Vagina (tissue), 2 donors: ENCODE results near the gene PHLPP1. TPM values are rescaled to one million over a fixed set of nuclear protein-coding genes. Genes with fewer than 3 reads are reported as not detected.

Experiments
- DNase-seq, 2 donors: peaks; one replicate each; pipeline ENCODE4 v3.0.0-alpha.2; 2017; ENCODE audit errors: extremely low spot score in 2 of 2
- H3K27ac ChIP-seq: fragments of 200-600 bp; sonication (generic); one replicate; pipeline ENCODE4 v1.5.1; 2019
- H3K27me3 ChIP-seq: fragments of 200-600 bp; sonication (generic); one replicate; pipeline ENCODE4 v1.5.1; 2019
- H3K36me3 ChIP-seq, 2 donors: fragments of 200-600 bp; sonication (generic); one replicate each; pipeline ENCODE4 v1.5.1; 2017 to 2019
- H3K4me1 ChIP-seq: fragments of 200-600 bp; sonication (generic); one replicate; pipeline ENCODE4 v1.5.1; 2019
- H3K4me3 ChIP-seq, 2 donors: fragments of 200-600 bp; sonication (generic); 1 replicate in 1 of 2; 2 replicates in 1 of 2; pipeline ENCODE4 v1.5.1; 2016 to 2019
- H3K9me3 ChIP-seq: fragments of 200-600 bp; sonication (generic); one replicate; pipeline ENCODE4 v1.5.1; 2019
- POLR2A ChIP-seq, 2 donors: fragments of 450-650 bp; IDR thresholded peaks; one replicate each; pipeline ENCODE4 v1.6.1; 2017; ENCODE audit warnings: antibody characterized with exemption in 2 of 2, mild to moderate bottlenecking in 2 of 2, moderate library complexity in 2 of 2
- POLR2AphosphoS5 ChIP-seq, 2 donors: sonication (generic); formaldehyde crosslinking; IDR thresholded peaks; one replicate each; pipeline ENCODE4 v1.9.0; 2017; ENCODE audit warnings: antibody characterized with exemption in 2 of 2, mild to moderate bottlenecking in 2 of 2, low read depth in 1 of 2; ENCODE audit not compliant: insufficient read depth in 1 of 2
- intact Hi-C: fragments of 100-400 bp; cut with DNase I; formaldehyde crosslinking; loops from one replicate; pipeline ENCODE4 v1.15.1; 2023
- total RNA-seq: library from RNA; depleted of rRNA; stranded (reverse); fragments of >200 nt; gene quantifications from one replicate; pipeline ENCODE4 v1.2.3, GENCODE V29; 2016
- TF ChIP-seq, protein P1 (sequence below), 3 experiments: fragments of 450-650 bp in 2 of 3; fragments of 200-600 bp in 1 of 3; sonication (generic) in 1 of 3; IDR thresholded peaks; one replicate each; pipeline ENCODE4 v1.5.1; 2017 to 2019; ENCODE audit warnings: antibody characterized with exemption in 3 of 3, mild to moderate bottlenecking in 2 of 3, moderate library complexity in 2 of 3

Gene PHLPP1
- total RNA-seq, 1 donor from 2014 or later = 20.6 TPM

DNA sequence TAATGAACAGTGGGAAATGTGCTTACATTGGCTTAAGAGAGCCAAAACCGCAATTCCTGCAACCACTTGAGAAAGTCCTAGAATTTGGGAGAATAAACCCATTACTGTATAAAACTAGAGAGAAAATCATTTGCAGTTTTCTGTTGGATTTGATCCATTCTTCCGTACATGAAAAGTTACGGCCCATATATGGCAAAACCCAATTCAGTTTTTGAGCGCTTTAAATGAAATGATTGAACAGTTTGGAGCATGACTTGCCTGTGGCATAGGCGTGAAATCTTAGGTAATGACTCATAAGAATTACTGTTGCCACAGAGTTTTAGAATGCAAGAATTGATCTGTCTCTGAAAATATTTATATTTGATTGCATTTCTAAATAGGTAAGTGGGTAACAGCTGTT is 52.0 kb downstream of the PHLPP1 start:
- no peak for DNase-seq
- intact Hi-C loops = no loop called here
- no peaks in the 10 kb centered on the region for H3K27me3 ChIP-seq
- TF ChIP-seq POLR2AphosphoS5 (IDR thresholded peaks at IDR 0.05; ENCODE audit: insufficient read depth in 1 of 2, low read depth in 1 of 2) (no peak), POLR2A (IDR thresholded peaks at IDR 0.05) (no peak)
- TF ChIP-seq, protein P1, sequence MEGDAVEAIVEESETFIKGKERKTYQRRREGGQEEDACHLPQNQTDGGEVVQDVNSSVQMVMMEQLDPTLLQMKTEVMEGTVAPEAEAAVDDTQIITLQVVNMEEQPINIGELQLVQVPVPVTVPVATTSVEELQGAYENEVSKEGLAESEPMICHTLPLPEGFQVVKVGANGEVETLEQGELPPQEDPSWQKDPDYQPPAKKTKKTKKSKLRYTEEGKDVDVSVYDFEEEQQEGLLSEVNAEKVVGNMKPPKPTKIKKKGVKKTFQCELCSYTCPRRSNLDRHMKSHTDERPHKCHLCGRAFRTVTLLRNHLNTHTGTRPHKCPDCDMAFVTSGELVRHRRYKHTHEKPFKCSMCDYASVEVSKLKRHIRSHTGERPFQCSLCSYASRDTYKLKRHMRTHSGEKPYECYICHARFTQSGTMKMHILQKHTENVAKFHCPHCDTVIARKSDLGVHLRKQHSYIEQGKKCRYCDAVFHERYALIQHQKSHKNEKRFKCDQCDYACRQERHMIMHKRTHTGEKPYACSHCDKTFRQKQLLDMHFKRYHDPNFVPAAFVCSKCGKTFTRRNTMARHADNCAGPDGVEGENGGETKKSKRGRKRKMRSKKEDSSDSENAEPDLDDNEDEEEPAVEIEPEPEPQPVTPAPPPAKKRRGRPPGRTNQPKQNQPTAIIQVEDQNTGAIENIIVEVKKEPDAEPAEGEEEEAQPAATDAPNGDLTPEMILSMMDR (IDR thresholded peaks at IDR 0.05) = no peak
- H3K36me3 ChIP-seq = no peaks in the 10 kb centered on the region
- H3K27ac ChIP-seq = peak overlapping the region; percentile 4
- peaks cover 35% of the 10 kb centered on the region for H3K4me1 ChIP-seq
- no peak overlapping the region for H3K4me3 ChIP-seq
- no peaks in the 10 kb centered on the region for H3K9me3 ChIP-seq

DNA sequence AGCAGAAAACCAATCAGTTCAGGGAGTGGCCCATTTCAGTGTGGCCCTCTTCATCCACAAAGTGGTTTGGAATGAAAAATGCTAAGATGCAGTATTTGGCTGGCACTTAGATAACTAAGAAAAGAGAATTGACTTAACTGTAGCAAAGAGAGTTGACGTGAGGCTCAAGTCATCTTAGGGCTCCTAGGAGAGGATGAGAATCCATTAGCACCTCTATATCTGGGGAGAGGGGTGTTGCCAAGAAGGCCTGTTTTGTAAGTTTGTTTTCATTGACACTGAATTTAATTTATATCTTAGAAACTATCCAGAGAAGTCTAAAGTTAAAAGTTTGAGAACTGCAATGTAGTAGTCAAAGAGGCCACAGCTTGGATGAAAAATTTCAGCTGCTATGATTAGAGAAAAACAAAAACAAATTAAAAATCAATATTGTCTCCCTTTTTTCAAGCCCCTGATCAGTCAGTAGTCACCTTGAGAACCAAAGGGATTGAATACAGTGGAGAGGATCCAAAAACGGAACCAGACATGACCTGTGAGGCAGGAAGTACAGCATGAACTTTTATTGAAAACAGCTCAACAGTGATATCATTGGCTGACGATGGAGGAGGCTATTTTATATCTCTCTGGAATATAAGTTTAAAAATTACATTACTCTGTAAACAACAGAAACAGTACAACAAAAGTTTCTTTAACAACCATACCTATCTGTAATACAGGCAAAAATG is 52.7 kb downstream of the PHLPP1 start:
- no peaks in the 10 kb centered on the region for H3K9me3 ChIP-seq
- TF ChIP-seq POLR2A (IDR thresholded peaks at IDR 0.05) (no peak), POLR2AphosphoS5 (IDR thresholded peaks at IDR 0.05; ENCODE audit: insufficient read depth in 1 of 2, low read depth in 1 of 2) (no peak)
- TF ChIP-seq, protein P1 (IDR thresholded peaks at IDR 0.05) = no peak
- no peaks in the 10 kb centered on the region for H3K27me3 ChIP-seq
- H3K4me1 ChIP-seq = peaks cover 35% of the 10 kb centered on the region
- intact Hi-C loops = no loop called here
- H3K36me3 ChIP-seq = no peaks in the 10 kb centered on the region
- no peak for DNase-seq
- H3K4me3 ChIP-seq = no peak overlapping the region
- H3K27ac ChIP-seq = peak overlapping the region; percentile 4

DNA sequence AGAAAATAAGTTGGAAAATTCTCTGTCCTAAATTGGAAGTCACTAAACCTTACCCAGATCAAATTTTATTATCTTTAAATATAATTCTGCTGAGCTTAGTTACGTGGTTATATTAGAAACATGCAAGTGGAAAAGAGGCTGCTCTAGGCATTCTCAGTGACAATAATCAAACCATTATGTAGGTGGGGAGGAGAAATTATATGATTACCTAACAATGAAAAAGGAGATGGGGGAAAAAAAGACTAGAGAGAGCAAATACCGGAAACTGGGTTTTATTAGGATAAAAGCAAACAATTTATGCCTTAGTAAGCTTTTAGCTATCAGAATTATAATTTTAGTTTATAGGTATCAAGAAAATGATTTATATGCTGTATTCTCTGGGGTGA is 53.2 kb downstream of the PHLPP1 start:
- Histone ChIP-seq H3K27ac (peak overlapping the region; percentile 4), H3K36me3 (no peaks in the 10 kb centered on the region)
- intact Hi-C loops = no loop called here

DNA sequence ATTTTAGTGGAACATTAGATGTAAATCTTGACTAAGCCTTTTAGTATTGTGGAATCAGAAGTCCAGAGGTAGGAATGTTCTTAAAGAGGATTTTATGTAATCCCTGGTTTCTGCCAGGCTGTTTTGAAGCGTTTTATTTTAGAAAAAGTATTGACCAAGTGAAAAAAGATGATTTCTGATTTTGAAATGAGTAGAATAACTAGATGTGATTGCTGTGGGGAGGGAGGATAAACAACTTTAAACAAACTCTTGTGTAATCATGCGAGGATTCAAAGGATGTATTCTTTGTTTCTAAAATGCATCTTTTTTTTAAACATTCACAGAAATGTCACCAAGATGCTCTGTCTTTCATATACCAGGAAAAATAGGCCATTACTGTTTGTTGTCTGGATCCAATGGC is 53.9 kb downstream of the PHLPP1 start:
- intact Hi-C loops = no loop called here
- Histone ChIP-seq H3K9me3 (no peaks in the 10 kb centered on the region), H3K4me3 (no peak overlapping the region), H3K4me1 (peaks cover 35% of the 10 kb centered on the region), H3K36me3 (no peaks in the 10 kb centered on the region), H3K27me3 (no peaks in the 10 kb centered on the region), H3K27ac (no peak overlapping the region)
- TF ChIP-seq, protein P1 (IDR thresholded peaks at IDR 0.05) = no peak
- TF ChIP-seq POLR2A (IDR thresholded peaks at IDR 0.05) = no peak
- no peak for TF ChIP-seq POLR2AphosphoS5 (IDR thresholded peaks at IDR 0.05; ENCODE audit: insufficient read depth in 1 of 2, low read depth in 1 of 2)
- no peak for DNase-seq

More for the DNA sequence above, 53.2 kb downstream of the PHLPP1 start:
- DNase-seq = no peak
- H3K4me3 ChIP-seq = no peak overlapping the region
- H3K9me3 ChIP-seq = no peaks in the 10 kb centered on the region
- H3K27me3 ChIP-seq = no peaks in the 10 kb centered on the region
- TF ChIP-seq, protein P1 (IDR thresholded peaks at IDR 0.05) = no peak
- no peak for TF ChIP-seq POLR2A (IDR thresholded peaks at IDR 0.05)
- no peak for TF ChIP-seq POLR2AphosphoS5 (IDR thresholded peaks at IDR 0.05; ENCODE audit: insufficient read depth in 1 of 2, low read depth in 1 of 2)
- peaks cover 35% of the 10 kb centered on the region for H3K4me1 ChIP-seq

DNA sequence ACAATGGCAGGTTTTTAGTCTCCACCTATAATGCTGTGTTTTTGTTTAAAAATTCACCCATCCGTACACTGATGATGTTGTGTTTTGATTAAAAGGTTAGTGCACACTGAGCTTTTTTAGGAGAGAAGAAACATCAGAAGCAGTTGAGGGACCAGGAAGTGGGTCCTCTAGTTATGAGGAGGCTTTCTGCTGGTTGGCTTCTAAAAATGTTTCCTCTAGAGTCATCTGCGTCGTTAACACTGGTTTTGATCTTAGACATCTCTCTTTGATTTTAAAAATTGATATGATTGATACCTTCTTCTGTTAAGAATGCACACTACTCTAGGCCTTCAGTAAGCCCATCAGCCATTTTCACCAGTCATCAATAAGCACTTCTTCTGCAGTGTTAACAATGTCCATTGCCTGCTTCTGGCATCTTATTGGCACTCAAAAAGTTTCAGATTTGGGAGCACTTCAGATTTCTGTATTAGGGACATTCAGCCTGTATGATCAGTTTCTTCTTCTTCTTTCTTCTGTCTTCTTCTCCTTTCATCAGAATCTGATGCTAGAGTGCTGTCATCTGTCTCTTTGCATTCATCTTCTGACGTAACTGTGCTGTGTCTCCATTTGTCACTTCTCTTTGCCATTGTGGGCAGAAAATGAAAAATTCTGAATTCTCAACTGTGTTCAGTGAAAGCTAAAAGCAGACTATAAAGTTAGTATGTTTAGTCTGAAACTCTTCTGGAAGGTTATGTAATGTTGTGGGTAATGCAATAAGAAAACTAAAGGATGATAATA is 56.3 kb downstream of the PHLPP1 start:
- Histone ChIP-seq H3K27ac (no peak overlapping the region), H3K36me3 (no peaks in the 10 kb centered on the region), H3K27me3 (no peaks in the 10 kb centered on the region), H3K9me3 (no peaks in the 10 kb centered on the region), H3K4me1 (peaks cover 30% of the 10 kb centered on the region), H3K4me3 (no peak overlapping the region)
- TF ChIP-seq POLR2A (IDR thresholded peaks at IDR 0.05) = no peak
- TF ChIP-seq, protein P1 (IDR thresholded peaks at IDR 0.05) = no peak
- TF ChIP-seq POLR2AphosphoS5 (IDR thresholded peaks at IDR 0.05; ENCODE audit: insufficient read depth in 1 of 2, low read depth in 1 of 2) = no peak
- DNase-seq = no peak
- intact Hi-C loops = no loop called here
